Skeletal muscle cell (primary cell): ENCODE measurements around the gene CAPN10.
"Not testable (repeated sequence)": the region's sequence is repeated elsewhere in the genome, so short reads cannot be mapped to it uniquely, and the experiment has no call there.

ENCODE experiments used
- DNase-seq: peaks from one replicate; pipeline ENCODE4 v3.0.0-alpha.2; 2010; ENCODE audit warnings: low read depth
- H3K4me3 ChIP-seq: 2 replicates; pipeline ENCODE4 v1.5.1; 2011; ENCODE audit warnings: low read depth, mild to moderate bottlenecking, control low read depth, low read length, moderate library complexity

Gene CAPN10

DNA sequence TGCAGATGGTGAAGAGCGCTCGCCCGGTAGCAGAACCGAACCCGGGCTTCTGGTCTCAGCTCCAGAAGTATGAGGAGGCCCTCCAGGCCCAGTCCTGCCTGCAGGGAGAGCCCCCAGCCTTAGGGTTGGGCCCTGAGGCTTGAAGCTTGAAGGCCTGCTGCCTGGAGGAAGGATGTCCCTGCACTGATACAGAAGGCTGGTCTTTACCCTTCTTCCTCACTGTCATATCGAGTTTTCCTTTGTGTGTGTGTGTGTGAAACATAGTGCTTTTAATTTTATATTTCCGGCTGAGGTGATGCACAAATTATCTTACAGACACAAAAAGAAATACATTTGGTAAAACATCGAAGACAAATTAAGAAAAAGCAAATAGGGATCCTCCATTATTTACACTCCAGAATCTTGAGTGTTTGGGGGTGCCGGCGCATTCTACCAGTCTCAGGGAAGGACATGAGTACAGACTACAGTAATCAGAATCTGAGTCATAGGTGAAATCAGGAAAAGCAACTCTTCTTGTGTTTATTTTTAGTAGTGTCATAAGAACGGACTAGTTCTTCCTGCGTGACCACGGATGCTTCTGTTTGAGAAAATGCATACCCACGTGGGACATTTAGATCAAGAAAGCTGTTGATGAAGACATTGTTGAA, 25.1 kb upstream of the CAPN10 start:
- H3K4me3 ChIP-seq = peak overlapping the region; percentile 77
- peak; percentile 24 for DNase-seq

DNA sequence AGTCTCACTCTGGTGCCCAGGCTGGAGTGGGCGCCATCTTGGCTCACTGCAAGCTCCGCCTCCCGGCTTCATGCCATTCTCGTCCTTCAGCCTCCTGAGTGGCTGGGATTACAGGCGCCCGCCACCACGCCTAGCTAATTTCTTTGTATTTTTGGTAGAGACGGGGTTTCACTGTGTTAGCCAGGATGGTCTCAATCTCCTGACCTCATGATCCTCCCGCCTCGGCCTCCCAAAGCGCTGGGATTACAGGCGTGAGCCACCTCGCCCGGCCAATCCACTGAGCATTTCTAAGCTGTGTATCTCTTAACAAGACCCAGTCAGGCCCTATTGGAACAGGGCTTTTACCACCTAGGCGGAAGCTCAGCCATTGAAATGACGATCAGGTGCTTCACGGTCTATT, 23.3 kb upstream of the CAPN10 start:
- H3K4me3 ChIP-seq, DNase-seq: not testable (repeated sequence)

DNA sequence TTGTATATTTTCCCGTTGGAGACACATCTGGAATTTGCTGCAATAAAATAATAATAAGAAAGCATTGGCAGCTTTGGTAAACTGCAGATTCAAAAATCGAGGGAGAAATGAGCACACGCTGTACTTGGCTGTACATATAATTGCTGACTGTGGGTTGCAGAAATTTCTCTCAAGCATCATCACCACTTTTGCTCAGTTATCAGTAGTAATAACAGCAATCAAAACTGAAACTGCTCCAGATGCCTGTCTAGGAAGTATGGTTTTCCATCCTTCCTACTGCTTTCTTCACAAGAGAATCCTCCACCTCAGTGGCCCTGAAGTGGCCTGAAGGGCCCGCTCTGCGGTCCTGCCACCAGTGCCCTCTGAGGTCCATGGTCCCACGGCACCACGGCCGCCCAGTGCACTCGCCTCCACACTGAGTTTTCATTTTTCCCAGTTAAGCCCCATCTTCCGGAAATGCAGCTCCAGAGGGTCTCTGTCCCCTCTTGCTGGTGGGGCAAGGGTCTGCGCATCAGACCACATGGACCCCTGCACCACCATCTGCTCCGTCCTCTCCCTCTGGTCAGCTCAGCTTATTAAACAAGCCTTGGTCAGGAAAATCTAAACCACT, 22.5 kb upstream of the CAPN10 start:
- no peak for DNase-seq
- no peak overlapping the region for H3K4me3 ChIP-seq

DNA sequence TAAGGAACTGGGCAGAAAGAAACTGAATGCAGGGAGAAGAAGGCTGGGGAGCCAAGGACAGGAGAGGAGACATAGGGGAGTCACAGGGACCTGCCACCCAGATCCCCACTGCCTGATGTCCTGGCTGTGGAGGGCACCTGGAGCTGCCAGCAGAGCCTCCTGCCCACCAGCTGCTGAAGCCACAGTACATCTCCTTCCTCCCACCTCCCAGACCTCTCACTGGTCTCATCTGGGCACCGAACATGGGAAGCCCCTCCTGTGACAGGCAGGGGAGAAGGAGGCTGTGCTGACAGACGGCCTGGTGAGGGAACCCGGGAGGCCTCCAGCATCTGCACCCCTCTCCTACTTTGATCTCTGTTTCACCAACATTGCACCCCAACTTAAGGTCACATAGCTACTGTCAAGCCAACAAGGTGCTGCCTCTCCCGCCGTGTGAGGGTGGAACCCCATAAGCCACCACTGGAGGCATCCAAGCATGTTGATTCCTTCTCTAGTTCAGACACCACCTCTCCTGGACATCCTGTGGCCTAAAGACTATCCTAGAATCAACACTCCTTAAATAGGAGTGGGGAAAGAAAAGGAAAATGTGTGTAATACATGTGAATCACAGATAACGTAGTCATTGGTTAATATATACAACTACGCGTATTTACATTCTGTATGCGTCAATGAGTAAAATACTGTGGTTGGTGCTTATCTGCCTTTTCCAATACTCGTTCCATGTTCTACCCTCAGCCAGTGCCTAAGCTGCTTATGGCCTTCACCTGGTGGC, 21.8 kb upstream of the CAPN10 start:
- no peak for DNase-seq
- no peak overlapping the region for H3K4me3 ChIP-seq

- no peak for DNase-seq
- H3K4me3 ChIP-seq = no peak overlapping the region
Measured at GRCh38 chr2:240565333-240566202, 21.0 kb upstream of the CAPN10 start.

DNA sequence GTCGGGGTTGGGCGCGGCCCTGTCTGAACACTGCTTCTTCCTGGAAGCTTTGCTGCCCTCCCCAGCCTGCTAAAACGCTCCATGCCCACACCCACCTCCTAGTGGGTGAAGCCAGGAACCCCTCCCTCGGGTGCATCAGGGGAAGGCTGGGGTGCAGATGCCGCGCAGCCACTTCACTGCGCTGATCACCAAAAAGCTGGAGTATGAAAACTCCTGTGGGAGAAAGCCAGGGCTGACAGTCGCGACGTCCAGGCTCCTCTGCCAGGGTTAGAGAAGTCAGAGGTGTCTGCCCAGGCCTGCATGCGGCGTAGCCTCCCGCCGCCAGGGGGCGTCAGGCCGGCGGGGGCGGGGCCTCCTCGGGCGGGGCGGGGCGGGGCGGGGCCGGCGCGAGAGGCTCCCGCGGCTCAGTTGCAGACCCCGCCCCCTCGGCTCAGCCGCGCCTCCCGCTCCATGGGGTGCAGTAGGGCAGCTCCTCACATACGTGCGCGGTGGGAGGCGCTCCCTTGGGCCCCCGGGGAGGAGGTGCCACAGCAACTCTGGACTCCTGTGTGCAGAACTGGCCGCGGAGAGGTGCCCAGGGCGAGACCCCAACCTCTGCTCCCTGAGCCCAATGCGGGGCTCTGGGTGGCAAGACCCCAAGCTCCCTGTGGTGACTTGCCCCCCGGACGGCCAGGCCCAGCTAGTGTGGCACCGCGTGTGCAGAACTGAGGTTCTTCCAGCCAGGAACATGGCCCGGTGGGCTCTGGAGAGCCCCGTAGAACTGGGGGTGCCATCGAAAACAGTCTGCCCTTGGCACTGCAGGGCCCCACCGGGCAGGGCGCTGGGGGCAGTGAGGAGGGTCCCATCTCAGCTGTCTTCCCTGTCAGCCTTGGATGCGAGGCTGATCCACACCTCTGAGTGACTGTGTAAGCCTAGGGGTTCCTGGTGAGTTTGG, 20.1 kb upstream of the CAPN10 start:
- peak; percentile 47 for DNase-seq

GRCh38 chr2:240567137-240567871, 19.2 kb upstream of the CAPN10 start:
- no peak for DNase-seq
- peak overlapping the region; percentile 72 for H3K4me3 ChIP-seq

More for the DNA sequence above, 20.1 kb upstream of the CAPN10 start:
- peak overlapping the region; percentile 41 for H3K4me3 ChIP-seq

GRCh38 chr2:240567872-240568677, 18.5 kb upstream of the CAPN10 start, which contains the start of gene RNPEPL1:
Gene RNPEPL1 (plus strand): TSS chr2:240568484. CDS start chr2:240568587, 103 bp downstream.
- no peak for DNase-seq
- H3K4me3 ChIP-seq = peak within 1 kb of the TSS; percentile 72

- H3K4me3 ChIP-seq = peak overlapping the region; percentile 52
- DNase-seq = no peak
Measured at GRCh38 chr2:240568678-240569522, 17.6 kb upstream of the CAPN10 start.

DNA sequence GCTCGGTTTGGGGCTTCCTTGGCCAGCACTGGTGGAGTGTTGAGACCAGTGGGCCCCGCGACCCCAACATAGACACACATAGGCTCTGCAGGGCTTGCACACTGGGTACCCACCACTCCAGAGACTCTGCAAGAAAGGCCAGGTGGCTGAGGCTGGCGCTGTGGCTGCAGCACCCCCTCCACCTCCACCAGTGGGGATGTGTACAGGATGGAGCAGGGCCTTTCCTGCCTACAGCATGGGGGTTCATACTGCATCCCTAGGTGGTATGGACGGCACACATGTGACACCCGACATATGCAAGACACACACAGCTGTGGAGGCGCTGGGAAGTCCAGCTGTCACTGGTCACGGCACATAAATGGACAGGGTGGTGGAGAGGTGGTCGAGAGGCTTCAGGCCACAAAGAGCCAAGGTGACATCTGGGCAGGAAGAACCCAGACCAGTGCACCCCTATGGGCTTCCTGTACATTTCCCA, 17.0 kb upstream of the CAPN10 start:
- H3K4me3 ChIP-seq = peak overlapping the region; percentile 52
- no peak for DNase-seq

DNA sequence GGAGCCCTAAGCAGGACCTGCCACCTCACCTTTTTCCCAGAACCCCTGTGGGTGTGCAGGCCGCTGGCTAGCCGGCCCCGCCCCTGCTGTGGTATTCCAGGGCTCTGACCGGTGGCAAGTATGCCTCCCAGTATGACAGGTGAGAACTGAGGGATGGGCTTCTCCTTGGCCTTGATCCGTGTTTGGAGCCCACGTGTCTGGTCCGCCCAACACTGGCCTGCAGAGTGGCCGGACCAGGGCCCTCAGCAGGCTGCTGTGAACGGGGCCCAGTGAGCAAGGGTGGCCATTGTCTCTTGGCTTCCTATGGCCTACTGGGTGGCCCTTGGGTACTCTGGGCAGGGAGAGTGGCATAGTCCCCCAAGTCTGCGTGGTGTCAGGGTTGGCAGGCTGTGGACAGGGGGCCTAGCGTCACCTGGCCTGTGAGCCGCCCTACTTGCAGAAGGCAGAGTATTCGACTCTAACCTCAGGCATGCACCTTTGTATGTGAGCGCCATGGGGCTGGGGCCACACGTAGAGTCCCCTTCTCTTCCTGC, 16.5 kb upstream of the CAPN10 start:
- H3K4me3 ChIP-seq = no peak overlapping the region
- DNase-seq = no peak

GRCh38 chr2:240570531-240571313, 15.8 kb upstream of the CAPN10 start:
- no peak for DNase-seq
- no peak overlapping the region for H3K4me3 ChIP-seq

- H3K4me3 ChIP-seq = no peak overlapping the region
- DNase-seq = no peak
Measured at GRCh38 chr2:240571314-240571973, 15.1 kb upstream of the CAPN10 start.

- no peak for DNase-seq
- no peak overlapping the region for H3K4me3 ChIP-seq
Measured at GRCh38 chr2:240572141-240573031, 14.1 kb upstream of the CAPN10 start.
